K562 treated with DMSO at 1 percent for 24 hours (cell line): Measurements from ENCODE around the gene LINGO3. TPM values are rescaled to one million over a fixed set of nuclear protein-coding genes. Genes with fewer than 3 reads are reported as not detected.

Source experiments
- total RNA-seq: library from RNA; unstranded; fragments of 300-600 nt; gene quantifications from 2 replicates; pipeline ENCODE4 v1.2.3, GENCODE V29; 2022; ENCODE audit warnings: low read depth; ENCODE audit not compliant: insufficient read depth

Gene LINGO3
- 1.3 and 1.7 TPM in 2 replicates for total RNA-seq

GRCh38 chr19:2308114-2308556, at the start of gene LINGO3:
Gene LINGO3 (minus strand): TSS chr19:2308154. CDS start chr19:2291776, 16,378 bp downstream.

GRCh38 chr19:2328401-2329148, 20.6 kb upstream of the LINGO3 start, which contains the start of the genes LSM7 and SPPL2B:
Gene LSM7 (minus strand): TSS chr19:2328586. CDS start chr19:2328566, 20 bp downstream.
Gene SPPL2B (plus strand): TSS chr19:2328684. CDS start chr19:2328710, 26 bp downstream.

GRCh38 chr19:2282062-2282861, 25.7 kb downstream of the LINGO3 start, which contains the start of gene PEAK3:
Gene PEAK3 (minus strand): TSS chr19:2282175. CDS start chr19:2280931, 1,244 bp downstream.

Other genes starting within 250 kb of the LINGO3 start
- 16.0 and 19.2 TPM in 2 replicates for gene MOB3A, start 211.8 kb downstream of the LINGO3 start, total RNA-seq
- gene IZUMO4, start 211.2 kb downstream of the LINGO3 start, total RNA-seq = 1.2 and 1.5 TPM in 2 replicates
- gene AP3D1, start 156.6 kb downstream of the LINGO3 start, total RNA-seq = 126 and 128 TPM in 2 replicates
- gene DOT1L, start 144.2 kb downstream of the LINGO3 start, total RNA-seq = 44.4 and 47.7 TPM in 2 replicates
- 182 and 187 TPM in 2 replicates for gene PLEKHJ1, start 71.8 kb downstream of the LINGO3 start, total RNA-seq
- 110 and 119 TPM in 2 replicates for gene SF3A2, start 71.3 kb downstream of the LINGO3 start, total RNA-seq
- gene AMH, start 58.8 kb downstream of the LINGO3 start, total RNA-seq = 36.6 and 42.4 TPM in 2 replicates
- 0.89 TPM in 1 of 2 replicates, not detected in the other for gene JSRP1, start 51.7 kb downstream of the LINGO3 start, total RNA-seq
- gene PEAK3, start 26.0 kb downstream of the LINGO3 start, total RNA-seq = 0.09 and 0.31 TPM in 2 replicates
- gene LSM7, start 20.4 kb upstream of the LINGO3 start, total RNA-seq = 340 and 353 TPM in 2 replicates
- gene SPPL2B, start 20.5 kb upstream of the LINGO3 start, total RNA-seq = 67.1 and 84.5 TPM in 2 replicates
- 0.37 and 1.0 TPM in 2 replicates for gene TMPRSS9, start 52.1 kb upstream of the LINGO3 start, total RNA-seq
- 50.2 and 62.2 TPM in 2 replicates for gene TIMM13, start 119.4 kb upstream of the LINGO3 start, total RNA-seq
- gene LMNB2, start 148.8 kb upstream of the LINGO3 start, total RNA-seq = 76.1 and 82.0 TPM in 2 replicates
- 13.0 and 17.9 TPM in 2 replicates for gene GADD45B, start 168.0 kb upstream of the LINGO3 start, total RNA-seq